Endodermal cell (in vitro differentiated cells): ENCODE measurements around the gene SLC25A11. TPM values are rescaled to one million over a fixed set of nuclear protein-coding genes. Genes with fewer than 3 reads are reported as not detected.

Experiments
- DNase-seq: peaks from one replicate; pipeline ENCODE4 v3.0.0-alpha.2; 2017
- H3K27ac ChIP-seq: 2 replicates; pipeline ENCODE4 v1.5.1; 2013; ENCODE audit warnings: mild to moderate bottlenecking, low read depth, low read length, moderate library complexity
- H3K27me3 ChIP-seq: 2 replicates; pipeline ENCODE4 v1.6.1; 2013; ENCODE audit warnings: mild to moderate bottlenecking, low read length, moderate library complexity; ENCODE audit not compliant: insufficient read depth, control insufficient read depth, poor library complexity, severe bottlenecking
- H3K36me3 ChIP-seq: 2 replicates; pipeline ENCODE4 v1.7.0; 2013; ENCODE audit warnings: mild to moderate bottlenecking, low read length, moderate library complexity; ENCODE audit not compliant: control insufficient read depth, insufficient read depth
- H3K4me1 ChIP-seq: one replicate; pipeline ENCODE4 v1.7.0; 2013; ENCODE audit warnings: low read length; ENCODE audit not compliant: control insufficient read depth, insufficient read depth
- H3K4me3 ChIP-seq: 2 replicates; pipeline ENCODE4 v1.5.1; 2013; ENCODE audit warnings: mild to moderate bottlenecking, low read length, moderate library complexity
- H3K9ac ChIP-seq: 2 replicates; pipeline ENCODE4 v1.6.1; 2013; ENCODE audit warnings: mild to moderate bottlenecking, low read length, moderate library complexity; ENCODE audit not compliant: poor library complexity, severe bottlenecking; ENCODE audit errors: extremely low read depth
- H3K9me3 ChIP-seq: 2 replicates; pipeline ENCODE4 v1.6.1; 2013; ENCODE audit warnings: mild to moderate bottlenecking, low read length, moderate library complexity; ENCODE audit not compliant: control insufficient read depth
- H3K27ac Mint-ChIP-seq: 2 replicates; pipeline ENCODE4 v1.8.0; 2020; ENCODE audit warnings: mixed read lengths
- H3K27me3 Mint-ChIP-seq: 2 replicates; pipeline ENCODE4 v1.8.0; 2021; ENCODE audit warnings: mild to moderate bottlenecking, mixed read lengths; ENCODE audit not compliant: insufficient read depth
- H3K36me3 Mint-ChIP-seq: 2 replicates; pipeline ENCODE4 v1.8.0; 2020; ENCODE audit warnings: low read depth, mixed read lengths
- H3K4me1 Mint-ChIP-seq: 2 replicates; pipeline ENCODE4 v1.8.0; 2020; ENCODE audit warnings: mixed read lengths
- H3K4me3 Mint-ChIP-seq: 2 replicates; pipeline ENCODE4 v1.8.0; 2020; ENCODE audit warnings: mild to moderate bottlenecking, moderate library complexity, mixed read lengths
- H3K9me3 Mint-ChIP-seq: 2 replicates; pipeline ENCODE4 v1.8.0; 2020; ENCODE audit warnings: mild to moderate bottlenecking, mixed read lengths
- CTCF ChIP-seq: fragments of 200-600 bp; sonication (generic); conservative IDR thresholded peaks from 2 replicates; pipeline ENCODE4 v1.5.0; 2021; ENCODE audit warnings: antibody characterized with exemption, mild to moderate bottlenecking
- WGBS, 2 experiments: methylation state at CpG; one replicate each; pipeline versions ENCODE4 v1.1.5 to v1.1.7; 2013; ENCODE audit warnings: missing lambda C conversion rate in 2 of 2, mixed read lengths in 1 of 2; ENCODE audit not compliant: insufficient coverage in 1 of 2, insufficient read length in 1 of 2; 5-methylcytosine and 5-hydroxymethylcytosine counted together
- total RNA-seq, 2 donors: library from RNA; stranded (reverse); fragmentation: NEBNext Ultra II Directional in 1 of 2; extraction: Animal tissue kit (Norgen Biotek cat#: 25700) in 1 of 2; gene quantifications; 2 replicates in 1 of 2; 3 replicates in 1 of 2; pipeline ENCODE4 v1.2.1, GENCODE V29; 2021

SLC25A11 gene
- total RNA-seq, 2 donors from 2014 or later = 59.9 to 76.9 TPM

DNA sequence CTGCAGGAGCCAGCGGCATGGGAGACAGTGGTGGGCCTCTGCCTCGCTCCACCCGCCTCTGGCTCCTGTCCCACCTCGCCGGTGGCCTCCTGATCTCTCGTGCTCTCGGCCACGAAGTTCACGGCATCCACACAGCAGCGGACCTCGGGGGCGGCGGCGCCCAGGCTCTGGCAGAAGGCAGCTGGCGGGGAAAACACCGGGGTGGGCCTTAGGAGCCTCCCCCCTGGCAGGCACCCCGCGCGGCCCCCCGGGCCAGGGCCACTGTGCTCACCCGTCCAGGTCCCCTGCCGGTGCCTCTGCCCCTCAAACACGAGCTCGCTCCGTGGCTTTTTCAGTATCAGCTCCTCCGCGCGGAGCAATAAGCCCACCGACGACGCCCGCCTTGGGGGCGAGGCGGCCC is 40.9 kb downstream of the SLC25A11 start:
- peaks cover 6% of the 10 kb centered on the region for H3K4me1 Mint-ChIP-seq
- H3K4me1 ChIP-seq = no peaks in the 10 kb centered on the region
- H3K9ac ChIP-seq = no peak overlapping the region
- peaks cover 17% of the 10 kb centered on the region for H3K36me3 Mint-ChIP-seq
- H3K36me3 ChIP-seq = peaks cover 12% of the 10 kb centered on the region
- H3K27ac ChIP-seq = no peak overlapping the region
- no peaks in the 10 kb centered on the region for H3K9me3 ChIP-seq
- no peak overlapping the region for H3K4me3 ChIP-seq
- no peak for TF ChIP-seq CTCF
- no peak for DNase-seq
- H3K27ac Mint-ChIP-seq = no peak overlapping the region
- peaks cover 11% of the 10 kb centered on the region for H3K27me3 Mint-ChIP-seq
- no peaks in the 10 kb centered on the region for H3K9me3 Mint-ChIP-seq
- H3K27me3 ChIP-seq = no peaks in the 10 kb centered on the region
- WGBS, 2 experiments = 88% methylated on average over 10 to 34 of the region's 34 CpGs
- peak overlapping the region; percentile 68 for H3K4me3 Mint-ChIP-seq

- Mint-ChIP-seq H3K36me3 (peaks cover 17% of the 10 kb centered on the region), H3K9me3 (no peaks in the 10 kb centered on the region), H3K4me3 (peak overlapping the region; percentile 68), H3K27me3 (peaks cover 11% of the 10 kb centered on the region), H3K4me1 (peaks cover 3% of the 10 kb centered on the region), H3K27ac (no peak overlapping the region)
- no peak for TF ChIP-seq CTCF
- H3K9me3 ChIP-seq = no peaks in the 10 kb centered on the region
- no peak for DNase-seq
- H3K4me3 ChIP-seq = no peak overlapping the region
- H3K27ac ChIP-seq = peak overlapping the region; percentile 17
- no peaks in the 10 kb centered on the region for H3K27me3 ChIP-seq
- H3K9ac ChIP-seq = no peak overlapping the region
- no peaks in the 10 kb centered on the region for H3K4me1 ChIP-seq
- peaks cover 15% of the 10 kb centered on the region for H3K36me3 ChIP-seq
- WGBS, 2 experiments = 94 to 95% methylated on average over 8 of the region's 8 CpGs
These were observed 41.5 kb downstream of the SLC25A11 start for GRCh38 chr17:4898351-4898750.

DNA sequence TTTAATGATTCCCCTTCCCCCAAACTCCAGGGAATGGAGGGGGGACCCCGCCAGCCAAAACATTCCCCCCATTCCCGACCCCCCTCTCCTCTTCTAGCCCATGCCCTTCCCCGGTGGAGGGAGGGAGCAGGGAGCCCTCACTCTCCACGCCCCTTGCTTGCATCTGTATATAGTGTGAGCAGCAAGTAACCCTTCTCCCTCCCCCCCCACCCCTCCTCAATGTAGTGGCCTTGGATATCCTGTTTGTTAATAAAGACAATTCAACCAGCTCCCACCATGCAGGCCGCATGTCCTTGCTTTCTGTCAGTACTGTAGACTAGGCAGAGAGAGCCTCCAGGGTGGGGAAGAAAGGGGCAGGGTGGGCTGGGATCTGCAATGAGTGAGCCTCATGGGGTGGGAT is 42.1 kb downstream of the SLC25A11 start:
- peaks cover 17% of the 10 kb centered on the region for H3K36me3 Mint-ChIP-seq
- H3K27me3 Mint-ChIP-seq = peaks cover 11% of the 10 kb centered on the region
- H3K27me3 ChIP-seq = no peaks in the 10 kb centered on the region
- no peaks in the 10 kb centered on the region for H3K4me1 Mint-ChIP-seq
- TF ChIP-seq CTCF = no peak
- H3K4me3 ChIP-seq = no peak overlapping the region
- peaks cover 19% of the 10 kb centered on the region for H3K36me3 ChIP-seq
- H3K9me3 Mint-ChIP-seq = no peaks in the 10 kb centered on the region
- H3K4me3 Mint-ChIP-seq = peak overlapping the region; percentile 68
- no peaks in the 10 kb centered on the region for H3K9me3 ChIP-seq
- H3K4me1 ChIP-seq = no peaks in the 10 kb centered on the region
- no peak overlapping the region for H3K27ac ChIP-seq
- no peak for DNase-seq
- no peak overlapping the region for H3K9ac ChIP-seq
- WGBS, 2 experiments = 94% methylated on average over 4 of the region's 5 CpGs; no CpG with 5 or more reads in 1 of the 2 experiments
- H3K27ac Mint-ChIP-seq = no peak overlapping the region
